ENCODE data around the gene MRPS7.

The MRPS7 gene

GRCh38 chr17:75261336-75262111, at the start of gene MRPS7, which contains the start of gene GGA3:
Gene MRPS7, plus strand, starts transcription at chr17:75261879. Its CDS starts 22 bp downstream, at chr17:75261901.
Gene GGA3, minus strand, starts transcription at chr17:75261606. Its CDS starts 19 bp downstream, at chr17:75261587.
- Histone ChIP-seq H3K36me3 (ENCODE audit: control insufficient read depth in 2 of 2, insufficient read depth in 2 of 2, low read length in 2 of 2) (peaks cover 17 to 25% of the 10 kb centered on the region in 2 donors), H3K9me3 (ENCODE audit: control insufficient read depth in 2 of 2, low read length in 2 of 2) (no peaks in the 10 kb centered on the region), H3K4me3 (ENCODE audit: low read length in 2 of 2) (peak within 1 kb of the TSS; percentile 79 to 99), H3K9ac (ENCODE audit: low read depth in 1 of 2, low read length in 2 of 2) (peak within 1 kb of the TSS; percentile 95 to 96), H3K4me1 (ENCODE audit: control insufficient read depth in 2 of 2, insufficient read depth in 2 of 2, low read length in 2 of 2) (peaks cover 21 to 25% of the 10 kb centered on the region in 2 donors), H3K27ac (ENCODE audit: low read depth in 2 of 2, low read length in 2 of 2) (peak within 1 kb of the TSS; percentile 96 to 98), H3K27me3 (ENCODE audit: control insufficient read depth in 2 of 2, insufficient read depth in 2 of 2, low read length in 2 of 2) (no peaks in the 10 kb centered on the region)

- Histone ChIP-seq H3K4me3 (ENCODE audit: low read length in 2 of 2) (no peak overlapping the region), H3K9me3 (ENCODE audit: control insufficient read depth in 2 of 2, low read length in 2 of 2) (no peaks in the 10 kb centered on the region), H3K9ac (ENCODE audit: low read depth in 1 of 2, low read length in 2 of 2) (no peak overlapping the region), H3K27ac (ENCODE audit: low read depth in 2 of 2, low read length in 2 of 2) (no peak overlapping the region), H3K4me1 (ENCODE audit: control insufficient read depth in 2 of 2, insufficient read depth in 2 of 2, low read length in 2 of 2) (no peaks in the 10 kb centered on the region), H3K36me3 (ENCODE audit: control insufficient read depth in 2 of 2, insufficient read depth in 2 of 2, low read length in 2 of 2) (peaks cover 50 to 51% of the 10 kb centered on the region in 2 donors), H3K27me3 (ENCODE audit: control insufficient read depth in 2 of 2, insufficient read depth in 2 of 2, low read length in 2 of 2) (no peaks in the 10 kb centered on the region)
These were observed 43.5 kb upstream of the MRPS7 start for GRCh38 chr17:75218131-75218530.

- Histone ChIP-seq H3K27me3 (ENCODE audit: control insufficient read depth in 2 of 2, insufficient read depth in 2 of 2, low read length in 2 of 2) (no peaks in the 10 kb centered on the region), H3K27ac (ENCODE audit: low read depth in 2 of 2, low read length in 2 of 2) (no peak overlapping the region), H3K4me3 (ENCODE audit: low read length in 2 of 2) (no peak overlapping the region), H3K9ac (ENCODE audit: low read depth in 1 of 2, low read length in 2 of 2) (no peak overlapping the region), H3K36me3 (ENCODE audit: control insufficient read depth in 2 of 2, insufficient read depth in 2 of 2, low read length in 2 of 2) (peaks cover 43% of the 10 kb centered on the region in 2 donors), H3K4me1 (ENCODE audit: control insufficient read depth in 2 of 2, insufficient read depth in 2 of 2, low read length in 2 of 2) (no peaks in the 10 kb centered on the region), H3K9me3 (ENCODE audit: control insufficient read depth in 2 of 2, low read length in 2 of 2) (no peaks in the 10 kb centered on the region)
These were observed 41.9 kb upstream of the MRPS7 start for GRCh38 chr17:75219815-75220214.

- Histone ChIP-seq H3K36me3 (ENCODE audit: control insufficient read depth in 2 of 2, insufficient read depth in 2 of 2, low read length in 2 of 2) (peaks cover 44 to 57% of the 10 kb centered on the region in 2 donors), H3K4me1 (ENCODE audit: control insufficient read depth in 2 of 2, insufficient read depth in 2 of 2, low read length in 2 of 2) (peaks cover 0 to 3% of the 10 kb centered on the region in 2 donors), H3K27me3 (ENCODE audit: control insufficient read depth in 2 of 2, insufficient read depth in 2 of 2, low read length in 2 of 2) (no peaks in the 10 kb centered on the region), H3K27ac (ENCODE audit: low read depth in 2 of 2, low read length in 2 of 2) (no peak overlapping the region), H3K9me3 (ENCODE audit: control insufficient read depth in 2 of 2, low read length in 2 of 2) (no peaks in the 10 kb centered on the region), H3K4me3 (ENCODE audit: low read length in 2 of 2) (no peak overlapping the region), H3K9ac (ENCODE audit: low read depth in 1 of 2, low read length in 2 of 2) (no peak overlapping the region)
These were observed 36.7 kb upstream of the MRPS7 start for GRCh38 chr17:75225016-75225415.

- Histone ChIP-seq H3K27me3 (ENCODE audit: control insufficient read depth in 2 of 2, insufficient read depth in 2 of 2, low read length in 2 of 2) (no peaks in the 10 kb centered on the region), H3K27ac (ENCODE audit: low read depth in 2 of 2, low read length in 2 of 2) (peak overlapping the region in 1 of 2 donors; percentile 4), H3K9me3 (ENCODE audit: control insufficient read depth in 2 of 2, low read length in 2 of 2) (no peaks in the 10 kb centered on the region), H3K9ac (ENCODE audit: low read depth in 1 of 2, low read length in 2 of 2) (no peak overlapping the region), H3K4me3 (ENCODE audit: low read length in 2 of 2) (no peak overlapping the region), H3K4me1 (ENCODE audit: control insufficient read depth in 2 of 2, insufficient read depth in 2 of 2, low read length in 2 of 2) (peaks cover 0 to 3% of the 10 kb centered on the region in 2 donors), H3K36me3 (ENCODE audit: control insufficient read depth in 2 of 2, insufficient read depth in 2 of 2, low read length in 2 of 2) (peaks cover 59 to 68% of the 10 kb centered on the region in 2 donors)
These were observed 34.0 kb upstream of the MRPS7 start for GRCh38 chr17:75227729-75228128.

- Histone ChIP-seq H3K36me3 (ENCODE audit: control insufficient read depth in 2 of 2, insufficient read depth in 2 of 2, low read length in 2 of 2) (peaks cover 60 to 68% of the 10 kb centered on the region in 2 donors), H3K4me1 (ENCODE audit: control insufficient read depth in 2 of 2, insufficient read depth in 2 of 2, low read length in 2 of 2) (peaks cover 0 to 3% of the 10 kb centered on the region in 2 donors), H3K4me3 (ENCODE audit: low read length in 2 of 2) (no peak overlapping the region), H3K9ac (ENCODE audit: low read depth in 1 of 2, low read length in 2 of 2) (no peak overlapping the region), H3K27me3 (ENCODE audit: control insufficient read depth in 2 of 2, insufficient read depth in 2 of 2, low read length in 2 of 2) (no peaks in the 10 kb centered on the region), H3K27ac (ENCODE audit: low read depth in 2 of 2, low read length in 2 of 2) (peak overlapping the region in 1 of 2 donors; percentile 52), H3K9me3 (ENCODE audit: control insufficient read depth in 2 of 2, low read length in 2 of 2) (no peaks in the 10 kb centered on the region)
These were observed 33.4 kb upstream of the MRPS7 start for GRCh38 chr17:75228305-75228704.

GRCh38 chr17:75228847-75229246, 32.8 kb upstream of the MRPS7 start:
- H3K9me3 ChIP-seq (ENCODE audit: control insufficient read depth in 2 of 2, low read length in 2 of 2): no peaks in the 10 kb centered on the region
- H3K36me3 ChIP-seq (ENCODE audit: control insufficient read depth in 2 of 2, insufficient read depth in 2 of 2, low read length in 2 of 2): peaks cover 60 to 68% of the 10 kb centered on the region in 2 donors
- H3K27ac ChIP-seq (ENCODE audit: low read depth in 2 of 2, low read length in 2 of 2): peak overlapping the region; percentile 20 to 52
- no peak overlapping the region for H3K4me3 ChIP-seq (ENCODE audit: low read length in 2 of 2)
- H3K9ac ChIP-seq (ENCODE audit: low read depth in 1 of 2, low read length in 2 of 2): no peak overlapping the region
- no peaks in the 10 kb centered on the region for H3K27me3 ChIP-seq (ENCODE audit: control insufficient read depth in 2 of 2, insufficient read depth in 2 of 2, low read length in 2 of 2)
- H3K4me1 ChIP-seq (ENCODE audit: control insufficient read depth in 2 of 2, insufficient read depth in 2 of 2, low read length in 2 of 2): peaks cover 0 to 3% of the 10 kb centered on the region in 2 donors

GRCh38 chr17:75231071-75231470, 30.6 kb upstream of the MRPS7 start:
- H3K9me3 ChIP-seq (ENCODE audit: control insufficient read depth in 2 of 2, low read length in 2 of 2): no peaks in the 10 kb centered on the region
- H3K27ac ChIP-seq (ENCODE audit: low read depth in 2 of 2, low read length in 2 of 2): no peak overlapping the region
- H3K27me3 ChIP-seq (ENCODE audit: control insufficient read depth in 2 of 2, insufficient read depth in 2 of 2, low read length in 2 of 2): no peaks in the 10 kb centered on the region
- H3K36me3 ChIP-seq (ENCODE audit: control insufficient read depth in 2 of 2, insufficient read depth in 2 of 2, low read length in 2 of 2): peaks cover 65 to 72% of the 10 kb centered on the region in 2 donors
- H3K4me3 ChIP-seq (ENCODE audit: low read length in 2 of 2): no peak overlapping the region
- no peak overlapping the region for H3K9ac ChIP-seq (ENCODE audit: low read depth in 1 of 2, low read length in 2 of 2)
- H3K4me1 ChIP-seq (ENCODE audit: control insufficient read depth in 2 of 2, insufficient read depth in 2 of 2, low read length in 2 of 2): peaks cover 0 to 3% of the 10 kb centered on the region in 2 donors

- no peak overlapping the region for H3K27ac ChIP-seq (ENCODE audit: low read depth in 2 of 2, low read length in 2 of 2)
- peaks cover 67 to 72% of the 10 kb centered on the region in 2 donors for H3K36me3 ChIP-seq (ENCODE audit: control insufficient read depth in 2 of 2, insufficient read depth in 2 of 2, low read length in 2 of 2)
These were observed 29.8 kb upstream of the MRPS7 start for GRCh38 chr17:75231741-75232464.

GRCh38 chr17:75232786-75233185, 28.9 kb upstream of the MRPS7 start:
- Histone ChIP-seq H3K4me1 (ENCODE audit: control insufficient read depth in 2 of 2, insufficient read depth in 2 of 2, low read length in 2 of 2) (peaks cover 0 to 3% of the 10 kb centered on the region in 2 donors), H3K27me3 (ENCODE audit: control insufficient read depth in 2 of 2, insufficient read depth in 2 of 2, low read length in 2 of 2) (no peaks in the 10 kb centered on the region), H3K27ac (ENCODE audit: low read depth in 2 of 2, low read length in 2 of 2) (no peak overlapping the region), H3K9ac (ENCODE audit: low read depth in 1 of 2, low read length in 2 of 2) (no peak overlapping the region), H3K36me3 (ENCODE audit: control insufficient read depth in 2 of 2, insufficient read depth in 2 of 2, low read length in 2 of 2) (peaks cover 74 to 75% of the 10 kb centered on the region in 2 donors), H3K9me3 (ENCODE audit: control insufficient read depth in 2 of 2, low read length in 2 of 2) (no peaks in the 10 kb centered on the region), H3K4me3 (ENCODE audit: low read length in 2 of 2) (no peak overlapping the region)

More at GRCh38 chr17:75231741-75232464, 29.8 kb upstream of the MRPS7 start:
- Histone ChIP-seq H3K9ac (ENCODE audit: low read depth in 1 of 2, low read length in 2 of 2) (no peak overlapping the region), H3K9me3 (ENCODE audit: control insufficient read depth in 2 of 2, low read length in 2 of 2) (no peaks in the 10 kb centered on the region), H3K4me3 (ENCODE audit: low read length in 2 of 2) (no peak overlapping the region), H3K27me3 (ENCODE audit: control insufficient read depth in 2 of 2, insufficient read depth in 2 of 2, low read length in 2 of 2) (no peaks in the 10 kb centered on the region), H3K4me1 (ENCODE audit: control insufficient read depth in 2 of 2, insufficient read depth in 2 of 2, low read length in 2 of 2) (peaks cover 0 to 3% of the 10 kb centered on the region in 2 donors)

Measured in mucosa of rectum (tissue), 2 donors.